Activated naive CD4-positive, alpha-beta T cell treated with anti-CD3 and anti-CD28 coated beads, Interleukin-2, amount 50 U/mL, for 72 hours (primary cell): Measurements from ENCODE around the gene ANXA6. TPM values are rescaled to one million over a fixed set of nuclear protein-coding genes. Genes with fewer than 3 reads are reported as not detected.
"Not testable (repeated sequence)": the region's sequence is repeated elsewhere in the genome, so short reads cannot be mapped to it uniquely, and the experiment has no call there.

Experiments
- ATAC-seq, 2 donors: fragments of 150-1000 bp; cut with Tn5 transposase; 2 replicates each; pipeline ENCODE4 v1.10.0; 2021; ENCODE audit warnings: mild to moderate bottlenecking in 2 of 2, moderate library complexity in 2 of 2
- DNase-seq, 2 donors: peaks; one replicate each; pipeline ENCODE4 v3.0.0; 2021 to 2022; ENCODE audit warnings: low spot score in 2 of 2
- H3K27ac Mint-ChIP-seq, 2 donors: one replicate each; pipeline ENCODE4 v1.8.0; 2022; ENCODE audit warnings: mild to moderate bottlenecking in 2 of 2, mixed read lengths in 2 of 2
- H3K36me3 Mint-ChIP-seq, 2 donors: one replicate each; pipeline ENCODE4 v1.8.0; 2022; ENCODE audit warnings: mixed read lengths in 2 of 2
- H3K9me3 Mint-ChIP-seq, 2 donors: one replicate each; pipeline ENCODE4 v1.8.0; 2022; ENCODE audit warnings: mixed read lengths in 2 of 2
- total RNA-seq, 2 donors: library from RNA; stranded (reverse); gene quantifications; one replicate each; pipeline ENCODE4 v1.2.3, GENCODE V29; 2022

ANXA6 gene
- 100 to 1,000 TPM; 282 to 356 TPM for total RNA-seq

- H3K36me3 Mint-ChIP-seq: peaks cover 11 to 21% of the 10 kb centered on the region in 2 donors
- DNase-seq: peak; percentile 64 to 82
- no peaks in the 10 kb centered on the region for H3K9me3 Mint-ChIP-seq
- H3K27ac Mint-ChIP-seq: peak within 1 kb of the TSS; percentile 86 to 90
- ATAC-seq: peak; percentile 72 to 82
Observed at GRCh38 chr5:151157426-151158286, at the start of gene ANXA6. Gene ANXA6, minus strand, starts transcription at chr5:151157779. Its CDS starts 9,878 bp downstream, at chr5:151147901.

GRCh38 chr5:151205411-151205810 is 47.8 kb upstream of the ANXA6 start:
- ATAC-seq: no peak
- no peaks in the 10 kb centered on the region for H3K36me3 Mint-ChIP-seq
- DNase-seq: no peak
- no peaks in the 10 kb centered on the region for H3K9me3 Mint-ChIP-seq
- peak overlapping the region; percentile 29 to 85 for H3K27ac Mint-ChIP-seq

- no peak for ATAC-seq
- no peak for DNase-seq
- no peaks in the 10 kb centered on the region for H3K9me3 Mint-ChIP-seq
- H3K36me3 Mint-ChIP-seq: no peaks in the 10 kb centered on the region
- no peak overlapping the region for H3K27ac Mint-ChIP-seq
Observed at GRCh38 chr5:151204051-151204450, 46.5 kb upstream of the ANXA6 start.

- DNase-seq (peak in 1 of 2 donors; percentile 40), ATAC-seq (peak; percentile 99 to 100)
- no peaks in the 10 kb centered on the region for H3K36me3 Mint-ChIP-seq
- peak overlapping the region; percentile 68 to 85 for H3K27ac Mint-ChIP-seq
- H3K9me3 Mint-ChIP-seq: no peaks in the 10 kb centered on the region
Observed at GRCh38 chr5:151202381-151203139, 45.0 kb upstream of the ANXA6 start.

- DNase-seq (no peak), ATAC-seq (no peak)
- H3K27ac Mint-ChIP-seq: peak overlapping the region; percentile 47 to 85
- H3K36me3 Mint-ChIP-seq: peaks cover 9 to 11% of the 10 kb centered on the region in 2 donors
- peaks cover 0 to 4% of the 10 kb centered on the region in 2 donors for H3K9me3 Mint-ChIP-seq
Observed at GRCh38 chr5:151200913-151201595, 43.5 kb upstream of the ANXA6 start.

GRCh38 chr5:151199581-151200185 is 42.1 kb upstream of the ANXA6 start:
- H3K36me3 Mint-ChIP-seq: peaks cover 14 to 18% of the 10 kb centered on the region in 2 donors
- peak overlapping the region in 1 of 2 donors; percentile 5 for H3K27ac Mint-ChIP-seq
- DNase-seq (no peak), ATAC-seq (no peak)
- H3K9me3 Mint-ChIP-seq: peaks cover 0 to 8% of the 10 kb centered on the region in 2 donors

- no peak for ATAC-seq
- peaks cover 14 to 23% of the 10 kb centered on the region in 2 donors for H3K36me3 Mint-ChIP-seq
- peaks cover 0 to 8% of the 10 kb centered on the region in 2 donors for H3K9me3 Mint-ChIP-seq
- DNase-seq: peak in 1 of 2 donors; percentile 25
- peak overlapping the region in 1 of 2 donors; percentile 5 for H3K27ac Mint-ChIP-seq
Observed at GRCh38 chr5:151198861-151199260, 41.3 kb upstream of the ANXA6 start.

- peaks cover 14 to 37% of the 10 kb centered on the region in 2 donors for H3K36me3 Mint-ChIP-seq
- not testable (repeated sequence) for DNase-seq, ATAC-seq
- H3K27ac Mint-ChIP-seq: peak overlapping the region in 1 of 2 donors; percentile 80
- peaks cover 3 to 17% of the 10 kb centered on the region in 2 donors for H3K9me3 Mint-ChIP-seq
Observed at GRCh38 chr5:151197291-151197600, 39.7 kb upstream of the ANXA6 start.

- Mint-ChIP-seq H3K27ac (peak overlapping the region; percentile 7 to 80), H3K36me3 (peaks cover 14 to 42% of the 10 kb centered on the region in 2 donors), H3K9me3 (peaks cover 3 to 19% of the 10 kb centered on the region in 2 donors)
- ATAC-seq (peak; percentile 51 to 54), DNase-seq (no peak)
Observed at GRCh38 chr5:151196556-151197290, 39.1 kb upstream of the ANXA6 start.

GRCh38 chr5:151195622-151196021 is 38.0 kb upstream of the ANXA6 start:
- ATAC-seq: no peak
- DNase-seq: no peak
- Mint-ChIP-seq H3K9me3 (peaks cover 7 to 28% of the 10 kb centered on the region in 2 donors), H3K36me3 (peaks cover 25 to 53% of the 10 kb centered on the region in 2 donors), H3K27ac (peak overlapping the region in 1 of 2 donors; percentile 80)

GRCh38 chr5:151192626-151193025 is 35.0 kb upstream of the ANXA6 start:
- no peak for DNase-seq
- no peak for ATAC-seq
- Mint-ChIP-seq H3K27ac (peak overlapping the region in 1 of 2 donors; percentile 74), H3K9me3 (peaks cover 19 to 45% of the 10 kb centered on the region in 2 donors), H3K36me3 (peaks cover 47 to 78% of the 10 kb centered on the region in 2 donors)

- no peak for DNase-seq
- peaks cover 19 to 41% of the 10 kb centered on the region in 2 donors for H3K9me3 Mint-ChIP-seq
- ATAC-seq: no peak
- H3K36me3 Mint-ChIP-seq: peaks cover 44 to 74% of the 10 kb centered on the region in 2 donors
- peak overlapping the region in 1 of 2 donors; percentile 74 for H3K27ac Mint-ChIP-seq
Observed at GRCh38 chr5:151191661-151192060, 34.1 kb upstream of the ANXA6 start.

- DNase-seq (no peak), ATAC-seq (no peak)
- Mint-ChIP-seq H3K27ac (peak overlapping the region in 1 of 2 donors; percentile 53), H3K9me3 (peaks cover 19 to 37% of the 10 kb centered on the region in 2 donors), H3K36me3 (peaks cover 34 to 59% of the 10 kb centered on the region in 2 donors)
Observed at GRCh38 chr5:151189151-151189550, 31.6 kb upstream of the ANXA6 start.

- H3K27ac Mint-ChIP-seq: peak overlapping the region; percentile 16 to 36
- ATAC-seq: no peak
Observed at GRCh38 chr5:151186538-151186937, 29.0 kb upstream of the ANXA6 start.

GRCh38 chr5:151186052-151186451 is 28.5 kb upstream of the ANXA6 start:
- ATAC-seq (no peak), DNase-seq (no peak)
- Mint-ChIP-seq H3K9me3 (peaks cover 12 to 19% of the 10 kb centered on the region in 2 donors), H3K27ac (peak overlapping the region in 1 of 2 donors; percentile 72), H3K36me3 (peaks cover 26 to 30% of the 10 kb centered on the region in 2 donors)

More at GRCh38 chr5:151186538-151186937, 29.0 kb upstream of the ANXA6 start:
- Mint-ChIP-seq H3K36me3 (peaks cover 31 to 35% of the 10 kb centered on the region in 2 donors), H3K9me3 (peaks cover 16 to 24% of the 10 kb centered on the region in 2 donors)
- DNase-seq: no peak
